Activated CD4-positive, alpha-beta T cell treated with anti-CD3 and anti-CD28 coated beads for 24 hours (primary cell): ENCODE results near the gene BCAR3.
"Not testable (repeated sequence)": the region's sequence is repeated elsewhere in the genome, so short reads cannot be mapped to it uniquely, and the experiment has no call there.

ENCODE experiments used
- DNase-seq, 2 donors: peaks; one replicate each; pipeline ENCODE4 v3.0.0-alpha.2; 2020; ENCODE audit warnings: low read depth in 2 of 2

Gene BCAR3

DNA sequence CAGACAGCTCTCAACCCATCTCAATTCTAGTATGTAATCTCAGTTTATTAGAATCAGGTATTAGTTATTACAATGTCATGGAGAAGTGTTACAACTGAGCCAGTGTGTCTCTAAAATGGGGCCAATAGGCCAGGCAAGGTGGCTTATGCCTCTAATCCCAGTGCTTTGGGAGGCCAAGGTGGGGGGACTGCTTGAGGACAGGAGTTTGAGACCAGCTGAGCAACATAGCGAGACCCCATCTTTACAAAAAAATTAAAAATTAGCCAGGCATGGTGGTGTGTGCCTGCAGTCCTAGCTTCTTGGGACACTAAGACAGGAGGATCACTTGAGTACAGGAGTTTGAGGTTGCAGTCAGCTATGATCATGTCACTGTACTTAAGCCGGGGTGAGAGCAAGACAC is 104.9 kb downstream of the BCAR3 start:
- DNase-seq: no peak

DNA sequence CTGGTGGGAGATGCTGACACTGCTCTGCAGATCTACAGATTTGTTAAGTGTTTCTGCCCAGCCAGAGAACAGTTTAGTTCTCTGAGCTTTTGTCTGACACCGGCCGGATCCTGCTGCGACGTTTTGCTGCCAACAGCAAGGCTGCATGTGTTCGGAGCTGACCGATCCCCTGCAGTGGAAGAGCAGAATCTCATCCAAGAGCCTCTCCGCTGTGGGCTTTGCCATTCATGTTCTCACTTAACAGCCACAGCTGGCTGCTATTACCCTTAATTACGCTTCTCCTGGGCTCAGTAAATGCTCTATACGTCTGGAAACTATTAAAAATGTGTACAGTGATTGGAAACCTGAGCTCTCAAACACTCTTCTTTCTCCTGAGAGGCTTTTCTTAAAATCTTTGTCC is 105.3 kb downstream of the BCAR3 start:
- no peak for DNase-seq

DNA sequence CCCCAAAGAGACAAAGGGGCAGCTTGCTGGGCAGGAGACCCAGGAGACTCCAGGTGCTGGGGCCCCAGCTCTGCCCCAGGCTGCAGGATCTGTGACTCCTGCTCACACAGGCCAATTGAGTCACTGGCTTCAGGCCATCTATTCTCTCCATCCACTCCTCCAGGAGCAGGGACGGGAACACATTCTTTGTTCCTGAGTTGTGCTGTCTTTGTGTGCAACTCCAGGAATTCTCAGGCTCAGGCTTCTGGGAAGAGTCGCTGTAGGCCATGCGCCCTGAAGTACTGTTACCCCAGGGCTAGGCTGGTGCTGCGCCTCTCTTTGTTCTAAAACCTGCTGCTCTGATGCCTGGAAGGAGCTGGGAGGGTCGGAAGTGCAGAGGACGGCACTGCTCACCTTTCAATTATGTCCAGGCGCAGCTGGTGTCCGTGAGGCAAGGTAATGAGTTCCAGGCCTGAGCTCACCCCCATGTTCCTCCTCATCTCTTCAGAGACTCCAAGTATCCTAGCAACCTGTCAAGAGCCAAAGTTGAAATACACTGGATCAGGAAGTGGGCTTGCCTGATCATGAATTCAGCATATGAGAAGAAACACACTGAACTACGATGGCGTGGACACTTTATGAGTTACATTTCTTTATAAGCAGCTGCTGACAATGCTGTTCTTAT is 105.9 kb downstream of the BCAR3 start:
- no peak for DNase-seq

DNA sequence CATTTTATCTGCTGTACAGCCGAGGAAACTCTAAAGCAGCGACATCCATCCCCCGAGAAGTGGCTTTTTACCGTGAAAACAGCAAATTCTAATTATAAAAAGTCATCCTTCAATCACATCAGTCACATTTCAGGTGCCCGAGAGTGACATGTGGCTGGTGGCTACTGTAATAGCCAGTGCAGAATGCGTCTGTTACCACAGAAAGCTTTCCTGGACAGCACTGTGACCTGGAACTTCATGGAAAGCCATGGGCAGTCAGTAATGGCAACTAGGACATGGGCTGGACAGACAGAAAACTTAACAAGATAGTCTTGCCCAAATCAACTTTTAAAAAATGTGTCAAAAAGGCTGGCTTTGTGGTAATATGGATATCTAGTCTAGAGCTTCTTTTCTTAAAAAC is 106.6 kb downstream of the BCAR3 start:
- no peak for DNase-seq

DNA sequence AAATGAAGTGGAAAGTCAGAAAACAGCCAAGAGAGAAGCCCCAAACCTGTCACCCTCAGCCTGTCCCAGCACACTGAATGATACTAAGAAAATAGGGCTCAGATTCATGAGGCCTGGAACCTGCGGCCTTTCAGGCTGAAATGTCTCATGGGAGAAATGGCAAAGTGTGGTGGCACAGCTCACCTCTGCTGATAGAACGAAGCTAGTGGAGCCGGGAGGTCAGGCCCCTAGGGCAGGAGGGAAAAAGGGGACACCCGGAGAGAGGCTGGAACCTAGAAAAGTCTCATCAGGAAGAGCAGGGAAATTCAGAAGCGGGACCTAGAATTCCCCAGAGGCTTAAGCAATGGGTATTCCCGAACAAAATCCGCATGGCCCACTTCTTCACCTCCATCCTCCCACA is 107.1 kb downstream of the BCAR3 start:
- no peak for DNase-seq

DNA sequence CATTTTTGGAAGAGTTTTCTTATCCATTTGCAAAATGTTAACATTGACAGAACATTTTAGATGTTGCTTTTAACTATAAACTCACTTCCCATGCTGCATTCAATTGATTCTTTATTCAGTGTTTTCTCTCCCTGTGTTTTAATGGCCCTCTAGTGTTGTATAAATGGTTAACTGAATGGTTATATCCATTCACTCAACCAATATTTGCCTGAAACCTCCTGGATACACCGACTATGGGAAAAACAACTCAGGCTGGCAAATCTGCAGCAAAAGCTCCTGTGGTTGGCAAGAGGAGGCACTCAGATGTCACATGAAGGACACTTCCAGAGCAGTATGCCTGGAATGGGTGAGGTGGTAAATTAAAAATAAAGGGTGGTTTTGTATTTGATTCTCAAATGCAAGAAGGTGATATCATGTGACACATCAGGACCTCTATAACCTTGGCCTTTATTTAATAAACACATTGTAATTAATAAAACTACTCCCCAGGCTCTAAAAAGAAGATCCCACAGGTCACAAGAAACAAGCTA is 107.6 kb downstream of the BCAR3 start:
- no peak for DNase-seq

DNA sequence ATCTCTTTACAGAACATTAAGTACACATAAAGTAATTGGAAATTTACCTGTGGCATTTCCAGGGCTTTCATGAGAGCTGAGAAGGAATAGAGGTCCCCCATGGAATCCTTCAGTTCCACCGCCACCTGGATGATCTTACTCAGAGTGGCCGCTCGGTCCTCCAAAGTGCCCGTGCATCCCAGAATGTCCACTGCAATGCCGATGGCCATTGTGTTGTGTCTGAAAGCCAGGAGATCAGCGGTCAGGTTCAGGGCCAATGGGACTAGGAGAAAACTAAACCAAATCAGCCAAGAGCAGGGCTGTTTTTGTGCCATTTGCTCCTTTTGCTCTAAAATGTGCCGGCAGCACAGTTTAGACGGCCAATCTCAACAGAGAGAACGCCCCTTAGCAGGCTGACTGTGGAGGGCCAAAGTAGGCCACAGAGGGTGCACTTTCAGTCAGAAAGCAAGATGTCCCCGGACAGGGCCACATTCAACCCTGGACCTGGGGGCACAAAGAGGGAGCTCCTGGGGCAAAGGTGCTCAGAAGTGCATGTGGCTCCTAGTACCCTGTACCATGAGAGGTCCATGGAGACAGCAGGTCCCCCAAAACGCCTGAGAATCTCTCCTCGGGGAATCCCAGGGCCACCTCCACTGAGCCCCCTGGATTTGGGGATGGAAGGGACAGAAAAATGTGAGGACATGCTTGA is 109.9 kb downstream of the BCAR3 start:
- no peak for DNase-seq

DNA sequence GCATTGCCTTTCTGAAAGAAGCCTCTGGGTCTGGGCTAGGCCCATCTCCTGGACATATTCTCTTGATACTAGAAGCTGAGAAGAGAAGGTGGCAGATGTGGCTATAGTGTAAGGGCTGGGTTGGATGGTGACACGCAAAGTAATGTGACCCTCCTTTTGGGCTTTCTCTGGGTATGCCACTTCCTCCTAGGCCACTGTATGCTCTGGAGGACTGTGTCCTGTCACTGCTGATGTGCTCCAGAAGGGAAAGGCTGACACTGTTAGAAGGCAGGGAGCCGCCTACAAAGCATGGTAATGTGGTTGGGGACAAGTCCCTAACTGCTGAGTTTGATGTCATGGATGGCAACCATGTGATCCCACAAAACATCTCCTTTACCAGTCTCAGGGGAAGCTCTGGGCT is 112.1 kb downstream of the BCAR3 start:
- no peak for DNase-seq

DNA sequence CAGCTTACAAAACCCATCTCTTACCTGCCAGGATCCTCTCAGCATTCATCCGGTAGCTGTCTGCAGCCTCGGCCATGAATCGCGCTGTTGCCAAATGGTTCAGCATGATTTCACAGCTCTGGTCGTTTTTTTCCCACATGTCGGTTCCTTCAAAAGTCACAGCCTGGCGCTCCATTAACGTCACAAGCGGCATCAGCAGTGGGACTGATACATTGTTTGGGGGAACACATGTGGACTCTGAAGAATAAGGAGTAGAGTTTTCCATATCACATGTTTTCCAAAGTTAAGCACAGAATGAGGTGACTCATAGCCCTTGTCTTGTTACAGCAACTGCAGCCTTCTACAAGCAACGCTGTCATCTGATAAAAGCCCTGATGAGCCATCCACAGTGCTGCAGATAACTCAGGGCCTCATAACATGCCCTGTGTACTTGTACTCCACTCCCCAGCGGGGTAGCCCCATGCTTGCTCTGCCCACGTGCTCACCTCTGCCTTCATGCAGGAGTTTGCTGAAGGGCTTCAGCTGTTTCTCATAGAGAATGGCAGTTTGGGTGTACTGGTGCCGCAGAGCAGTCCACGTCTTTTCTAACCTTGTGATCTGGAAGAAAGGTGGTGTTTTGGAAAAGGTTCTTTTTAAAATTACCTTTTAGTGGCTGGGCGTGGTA is 114.2 kb downstream of the BCAR3 start:
- no peak for DNase-seq

DNA sequence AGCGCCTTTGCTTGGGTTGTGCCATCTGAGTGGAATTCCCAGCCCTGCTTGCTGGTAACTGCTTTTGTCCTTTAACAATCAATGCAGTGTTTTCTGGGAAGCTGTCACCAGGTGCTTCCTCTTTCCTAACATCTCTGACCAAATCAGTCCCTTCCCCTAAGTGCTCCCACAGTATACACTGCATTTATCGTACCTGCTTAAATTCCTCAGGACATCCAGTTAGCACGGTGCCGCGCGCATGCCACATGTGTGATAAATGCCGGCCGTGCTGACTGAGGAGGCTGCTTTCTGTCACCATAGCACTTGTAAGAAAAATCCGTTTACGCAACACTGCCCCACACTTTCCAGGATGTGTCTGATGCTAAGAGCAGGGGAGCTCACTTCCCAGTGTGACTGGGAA is 115.4 kb downstream of the BCAR3 start:
- no peak for DNase-seq

DNA sequence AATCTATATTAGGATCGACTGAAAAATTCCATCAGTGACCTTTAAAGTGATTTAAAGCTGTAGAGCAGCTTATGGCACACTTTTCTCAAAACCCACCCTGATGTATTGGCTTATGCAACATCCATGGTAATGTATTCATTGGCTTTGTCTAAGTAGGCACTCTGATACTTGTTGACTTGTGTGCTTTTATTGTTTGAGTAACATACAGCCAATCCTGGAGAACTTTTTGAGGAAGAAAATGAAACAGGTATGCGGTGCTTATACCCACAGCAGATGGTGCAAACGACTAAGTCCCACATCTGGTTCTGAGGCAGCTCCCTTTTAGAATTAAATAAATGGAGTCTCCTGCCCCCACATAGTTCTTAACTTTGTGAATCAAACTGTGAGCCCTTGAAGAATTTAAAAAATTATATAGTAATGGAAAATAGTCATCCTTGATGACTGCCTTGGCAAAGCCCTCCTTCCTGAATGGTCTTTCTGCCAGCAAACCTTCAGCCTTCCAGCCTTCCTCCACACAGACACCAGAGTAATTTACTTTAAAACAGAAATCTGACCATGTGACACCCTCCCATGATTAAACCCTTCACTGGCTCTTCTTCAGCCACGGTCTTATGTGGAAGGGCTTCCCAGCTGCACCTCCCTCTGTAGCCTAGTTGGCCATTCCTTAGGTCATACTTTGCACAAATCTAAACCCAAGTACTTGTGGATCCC is 116.0 kb downstream of the BCAR3 start:
- no peak for DNase-seq

DNA sequence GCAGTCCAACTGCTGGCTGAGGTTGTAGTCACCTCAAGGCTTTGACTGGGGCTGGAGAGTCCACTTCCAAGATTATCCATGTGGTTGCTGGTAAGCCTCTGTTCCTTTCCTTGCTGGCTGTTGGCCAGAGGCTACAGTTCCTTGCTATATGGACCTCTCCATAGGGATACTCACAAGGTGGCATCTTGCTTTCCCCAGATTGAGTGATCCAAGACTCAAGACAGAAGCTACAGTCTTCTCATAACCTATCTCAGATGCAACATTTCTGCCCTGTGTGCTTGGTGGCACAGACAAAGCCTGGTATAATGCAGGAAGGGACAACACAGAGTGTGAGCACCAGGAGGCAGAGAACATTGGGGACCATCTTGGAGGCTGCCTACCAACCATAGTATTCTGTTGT is 121.9 kb downstream of the BCAR3 start:
- no peak for DNase-seq

DNA sequence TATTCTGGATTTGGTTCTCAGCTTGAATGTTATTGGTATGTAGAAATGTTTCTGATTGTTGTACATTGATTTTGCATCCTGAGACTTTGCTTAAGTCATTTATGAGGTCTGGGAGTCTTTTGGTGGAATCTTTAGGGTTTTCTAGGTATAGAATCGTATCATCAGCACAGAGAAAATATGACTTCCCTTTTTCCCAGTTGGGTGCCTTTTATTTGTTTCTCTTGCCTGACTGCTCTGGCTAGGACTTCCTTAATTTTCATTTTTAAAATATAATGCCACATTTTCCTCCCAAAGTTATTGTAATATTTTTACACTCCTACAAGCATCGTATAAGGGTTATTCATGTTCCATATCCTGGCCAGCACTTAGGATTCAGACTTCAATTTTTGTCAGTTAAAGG is 122.6 kb downstream of the BCAR3 start:
- no peak for DNase-seq

DNA sequence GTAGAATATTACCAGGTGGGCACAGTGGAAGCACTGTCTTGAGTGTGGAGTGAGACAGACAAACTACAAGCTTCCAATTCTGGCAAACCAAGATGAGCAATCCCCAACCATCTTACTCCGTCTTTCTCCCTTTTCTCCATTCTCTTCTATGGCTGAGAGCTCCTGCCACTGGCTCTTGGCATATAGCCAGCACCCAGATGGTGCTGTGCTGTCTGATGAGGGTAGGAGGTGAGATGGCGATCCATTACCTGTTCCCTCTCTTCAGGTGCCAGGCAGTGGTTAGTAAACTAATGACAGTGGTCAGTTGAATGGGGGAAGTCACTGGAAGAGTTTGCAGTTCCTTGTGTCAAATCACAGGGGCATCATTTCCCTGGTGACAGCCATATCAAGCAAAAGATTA is 125.3 kb downstream of the BCAR3 start:
- DNase-seq: no peak

DNA sequence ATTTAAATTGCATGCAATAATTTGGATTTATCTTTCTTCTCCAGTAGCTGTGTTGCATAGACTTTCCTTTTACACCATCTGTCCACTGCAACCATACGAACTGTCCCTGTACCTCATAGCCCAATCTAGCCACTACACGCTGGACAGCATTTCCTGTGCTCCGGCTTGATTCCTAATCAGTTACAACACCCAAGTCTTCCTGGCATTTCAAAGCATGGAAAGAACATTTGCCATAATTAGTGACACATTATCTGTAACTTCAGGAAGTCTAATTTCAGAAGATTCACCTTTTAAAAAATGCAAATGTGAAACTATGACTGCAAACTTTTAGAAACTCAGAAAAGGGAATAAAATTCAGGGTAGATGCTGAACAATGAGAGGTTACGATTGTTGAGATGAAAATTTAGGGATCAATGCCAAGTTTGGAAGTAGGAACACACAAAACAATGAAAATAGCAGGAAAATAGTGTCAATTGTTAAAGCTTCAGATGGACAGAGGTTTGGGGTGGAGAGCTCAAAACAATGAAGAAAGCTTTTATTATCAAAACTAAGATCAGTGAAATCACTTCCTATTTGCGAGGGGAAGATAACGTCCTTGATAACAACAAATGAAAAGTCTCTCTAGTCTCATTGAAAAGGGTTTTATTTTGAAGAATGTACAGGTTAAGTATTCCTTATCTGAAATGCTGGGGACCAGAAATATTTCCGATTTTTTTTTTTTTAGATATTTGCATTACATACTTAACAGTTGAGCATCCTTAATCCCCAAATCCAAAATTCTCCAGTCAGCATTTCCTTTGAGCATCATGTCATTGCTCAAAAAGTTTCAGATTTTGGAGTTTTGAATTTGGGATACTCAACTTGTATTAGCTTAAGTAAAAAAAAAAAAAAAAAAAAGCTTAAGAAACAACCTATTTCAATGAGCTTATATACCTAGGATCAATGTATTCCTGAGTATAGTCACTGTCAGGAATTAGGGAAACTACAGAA is 126.5 kb downstream of the BCAR3 start:
- DNase-seq: no peak

DNA sequence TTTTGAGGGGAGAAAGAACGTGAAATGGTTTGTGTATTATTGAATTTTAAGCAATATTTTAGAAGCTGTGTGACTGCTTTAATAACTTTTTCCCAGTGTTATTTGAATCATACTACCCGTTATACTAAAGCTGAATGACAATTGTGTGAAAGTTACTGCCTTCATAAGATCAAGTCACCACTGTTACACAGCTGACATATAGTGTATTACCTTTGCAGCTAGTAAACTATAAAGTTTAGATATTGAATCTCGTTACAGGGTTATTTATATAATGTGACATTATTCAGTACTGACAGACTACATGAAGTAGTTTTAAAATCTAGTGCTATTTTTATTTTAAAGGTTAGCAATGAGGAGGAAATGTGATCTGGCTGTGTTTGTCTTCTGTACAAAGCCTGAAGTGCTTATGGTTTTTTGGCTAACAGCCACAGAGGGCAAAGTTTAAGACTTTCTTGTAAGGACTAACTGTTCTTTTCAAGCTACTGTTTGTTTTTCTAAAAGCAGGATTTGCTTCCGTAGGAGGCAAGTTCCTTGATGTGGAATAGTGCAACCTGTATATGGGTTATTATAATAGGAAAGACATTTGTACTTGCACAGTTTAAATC is 127.6 kb downstream of the BCAR3 start:
- DNase-seq: not testable (repeated sequence)

DNA sequence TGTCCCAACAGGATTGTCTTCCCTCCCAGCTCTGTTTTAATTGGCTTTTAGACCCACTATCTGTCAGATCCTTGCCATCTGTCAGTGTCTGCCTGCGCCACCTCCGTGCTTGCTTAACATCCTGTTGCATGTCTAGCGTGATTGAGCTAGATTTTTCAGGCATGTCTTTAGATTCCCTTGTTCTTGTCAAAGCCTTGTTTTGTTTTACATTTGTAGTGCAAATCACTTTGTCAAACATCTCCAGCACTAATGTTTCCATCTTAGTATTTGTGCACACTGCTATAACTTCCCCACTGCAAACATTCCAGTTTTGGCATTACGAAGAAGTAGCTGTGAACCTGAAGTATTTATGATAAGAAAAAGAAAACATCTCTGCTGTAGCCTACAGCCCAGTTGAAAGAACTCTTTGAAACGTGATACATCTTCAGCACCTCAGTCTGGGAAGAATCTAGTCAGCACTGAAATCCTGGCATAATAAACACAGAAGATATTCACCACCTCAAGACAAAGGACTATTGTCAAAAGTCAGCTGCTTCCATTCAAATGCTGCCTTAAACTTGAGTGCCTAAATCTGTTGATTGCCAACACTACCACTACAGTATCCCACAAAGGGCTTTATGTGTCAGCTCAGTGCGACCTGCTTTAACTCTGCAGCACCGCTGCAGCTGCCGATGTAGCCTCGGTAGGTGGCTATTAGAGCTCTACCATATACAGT is 128.7 kb downstream of the BCAR3 start:
- DNase-seq: no peak

DNA sequence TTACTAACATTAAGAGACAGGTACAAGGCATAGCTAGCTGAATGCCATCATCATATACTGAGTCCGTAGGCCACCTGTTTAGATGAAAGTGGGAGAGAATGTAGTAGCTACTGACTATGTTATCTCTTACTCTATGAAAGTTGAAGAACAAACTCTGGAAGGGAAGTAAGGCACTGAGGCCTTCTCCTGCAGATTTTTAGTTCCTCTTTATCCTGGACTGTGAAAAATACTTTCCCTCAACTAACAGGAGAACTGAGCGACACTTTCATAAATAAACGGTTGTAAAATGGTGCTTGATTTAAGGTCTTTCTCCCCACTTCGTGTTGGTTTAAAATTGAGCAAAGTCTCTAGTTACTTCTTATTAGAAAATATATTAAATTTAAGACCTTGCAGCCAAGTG is 131.8 kb downstream of the BCAR3 start:
- DNase-seq: no peak

DNA sequence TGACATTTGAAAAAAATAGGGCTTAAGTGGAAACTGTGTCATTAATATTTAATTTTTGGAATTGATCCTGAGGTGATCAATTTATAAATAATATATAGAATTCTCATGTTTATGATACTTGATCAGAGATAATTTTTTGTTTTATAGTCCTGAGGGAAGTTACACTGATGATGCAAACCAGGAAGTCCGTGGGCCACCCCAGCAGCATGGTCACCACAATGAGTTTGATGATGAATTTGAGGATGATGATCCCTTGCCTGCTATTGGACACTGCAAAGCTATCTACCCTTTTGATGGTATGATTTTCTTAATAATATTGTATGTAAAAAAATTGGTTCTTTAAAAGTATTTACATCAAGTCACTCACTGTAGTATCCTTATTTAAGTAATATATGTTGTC is 132.5 kb downstream of the BCAR3 start:
- no peak for DNase-seq
